GM12878 (cell line): ENCODE data around the gene CRTC1. TPM values are rescaled to one million over a fixed set of nuclear protein-coding genes. Genes with fewer than 3 reads are reported as not detected.

ENCODE experiments used
- BACH1 ChIP-seq: fragments of 450-650 bp; IDR thresholded peaks from 2 replicates; pipeline ENCODE4 v1.6.1; 2017; ENCODE audit warnings: mild to moderate bottlenecking, borderline replicate concordance
- CUX1 ChIP-seq: IDR thresholded peaks from 2 replicates; pipeline ENCODE4 v1.6.1; 2012; ENCODE audit warnings: improper control_type of control experiment, low read depth, low read length; ENCODE audit not compliant: insufficient replicate concordance
- EGR1 ChIP-seq, 2 experiments: IDR thresholded peaks; 1 replicate in 1 of 2; 2 replicates in 1 of 2; pipeline ENCODE4 v1.6.1; 2011 to 2012; ENCODE audit warnings: low read depth in 2 of 2, low read length in 2 of 2, borderline replicate concordance in 1 of 2, mild to moderate bottlenecking in 1 of 2, moderate library complexity in 1 of 2
- NFIC ChIP-seq: IDR thresholded peaks from 2 replicates; pipeline ENCODE4 v1.6.1; 2012; ENCODE audit warnings: low read depth, mild to moderate bottlenecking, inconsistent platforms, low read length, moderate library complexity
- ZNF274 ChIP-seq: IDR thresholded peaks from one replicate; pipeline ENCODE4 v1.8.0; 2011; ENCODE audit not compliant: insufficient read length, insufficient read depth
- polyA plus RNA-seq, 11 experiments: library from polyadenylated mRNA; depleted of rRNA in 4 of 11; unstranded in 6 of 11; stranded (reverse) in 5 of 11; fragments of >200 nt; fragmentation: Nextera tagmentation in 4 of 11; fragmentation: Illumina TruSeq in 1 of 11; extraction: Ambion mirVana in 4 of 11; extraction: Trizol in 1 of 11; gene quantifications; 1 replicate in 1 of 11; 2 replicates in 10 of 11; pipeline versions ENCODE4 v1.2.1 to v1.2.3, GENCODE V29; 2011 to 2016; ENCODE audit warnings: inconsistent platforms in 2 of 11, missing spikeins in 2 of 11, low read depth in 1 of 11
- total RNA-seq, 4 experiments: library from RNA; depleted of rRNA in 3 of 4; stranded (reverse); fragments of >200 nt in 3 of 4; fragmentation: Illumina TruSeq in 1 of 4; extraction: Trizol in 1 of 4; gene quantifications; 2 replicates each; pipeline versions ENCODE4 v1.2.1 to v1.2.3, GENCODE V29; 2013 to 2021
- TF ChIP-seq, protein P1 (sequence below), 3 experiments: IDR thresholded peaks in 2 of 3; conservative IDR thresholded peaks in 1 of 3; 2 replicates each; pipeline ENCODE4 v1.5.1; 2011; ENCODE audit warnings: low read depth in 3 of 3, low read length in 3 of 3, mild to moderate bottlenecking in 3 of 3, control low read depth in 2 of 3, moderate library complexity in 2 of 3, inconsistent platforms in 1 of 3, mixed read lengths in 1 of 3; ENCODE audit not compliant: control insufficient read depth in 2 of 3, insufficient read depth in 1 of 3; ENCODE audit errors: extremely low read depth in 1 of 3
- TF ChIP-seq, protein P2 (sequence below): fragments of 450-650 bp; IDR thresholded peaks from 2 replicates; pipeline ENCODE4 v1.6.1; 2017; ENCODE audit warnings: low read depth, mild to moderate bottlenecking, moderate library complexity

The CRTC1 gene
- total and polyA plus RNA-seq, 10 of the 15 experiments (the other 5 are each of a cell fraction or from before 2014, with no cell fraction given) = 0.02 to 4.6 (median 1.1) TPM; not detected in 1

DNA sequence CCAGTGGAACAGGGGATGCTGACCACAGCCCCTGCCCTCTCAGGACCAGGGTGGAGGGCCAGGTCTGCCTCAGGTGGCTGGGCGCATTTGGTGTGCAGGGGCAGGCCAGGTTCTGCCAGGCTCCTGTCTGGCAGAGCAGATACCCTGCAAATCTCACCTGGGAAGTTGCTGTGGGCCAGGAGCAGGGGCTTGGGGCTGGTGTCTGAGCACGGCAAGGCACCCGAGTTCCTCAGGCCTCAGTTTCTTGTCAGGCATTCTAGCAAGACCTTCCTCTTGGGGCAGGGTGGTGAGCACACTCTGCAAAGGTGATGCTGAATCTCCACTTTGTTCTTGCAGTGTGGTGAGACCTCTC, 1.1 kb downstream of the CRTC1 start (continued):
- TF ChIP-seq CUX1 = no peak
- no peak for TF ChIP-seq BACH1
- no peak for TF ChIP-seq ZNF274
- TF ChIP-seq EGR1 (IDR thresholded peaks at IDR 0.05; ENCODE audit: borderline replicate concordance in 1 of 2, low read depth in 2 of 2, low read length in 2 of 2) = no peak
- no peak for TF ChIP-seq NFIC
- TF ChIP-seq, protein P1, sequence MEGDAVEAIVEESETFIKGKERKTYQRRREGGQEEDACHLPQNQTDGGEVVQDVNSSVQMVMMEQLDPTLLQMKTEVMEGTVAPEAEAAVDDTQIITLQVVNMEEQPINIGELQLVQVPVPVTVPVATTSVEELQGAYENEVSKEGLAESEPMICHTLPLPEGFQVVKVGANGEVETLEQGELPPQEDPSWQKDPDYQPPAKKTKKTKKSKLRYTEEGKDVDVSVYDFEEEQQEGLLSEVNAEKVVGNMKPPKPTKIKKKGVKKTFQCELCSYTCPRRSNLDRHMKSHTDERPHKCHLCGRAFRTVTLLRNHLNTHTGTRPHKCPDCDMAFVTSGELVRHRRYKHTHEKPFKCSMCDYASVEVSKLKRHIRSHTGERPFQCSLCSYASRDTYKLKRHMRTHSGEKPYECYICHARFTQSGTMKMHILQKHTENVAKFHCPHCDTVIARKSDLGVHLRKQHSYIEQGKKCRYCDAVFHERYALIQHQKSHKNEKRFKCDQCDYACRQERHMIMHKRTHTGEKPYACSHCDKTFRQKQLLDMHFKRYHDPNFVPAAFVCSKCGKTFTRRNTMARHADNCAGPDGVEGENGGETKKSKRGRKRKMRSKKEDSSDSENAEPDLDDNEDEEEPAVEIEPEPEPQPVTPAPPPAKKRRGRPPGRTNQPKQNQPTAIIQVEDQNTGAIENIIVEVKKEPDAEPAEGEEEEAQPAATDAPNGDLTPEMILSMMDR (IDR thresholded peaks at IDR 0.05 in 2 of 3, conservative IDR thresholded peaks at IDR 0.05 in 1 of 3; ENCODE audit: control insufficient read depth in 2 of 3, extremely low read depth in 1 of 3, insufficient read depth in 1 of 3, low read depth in 3 of 3, low read length in 3 of 3) = no peak
- TF ChIP-seq, protein P2, sequence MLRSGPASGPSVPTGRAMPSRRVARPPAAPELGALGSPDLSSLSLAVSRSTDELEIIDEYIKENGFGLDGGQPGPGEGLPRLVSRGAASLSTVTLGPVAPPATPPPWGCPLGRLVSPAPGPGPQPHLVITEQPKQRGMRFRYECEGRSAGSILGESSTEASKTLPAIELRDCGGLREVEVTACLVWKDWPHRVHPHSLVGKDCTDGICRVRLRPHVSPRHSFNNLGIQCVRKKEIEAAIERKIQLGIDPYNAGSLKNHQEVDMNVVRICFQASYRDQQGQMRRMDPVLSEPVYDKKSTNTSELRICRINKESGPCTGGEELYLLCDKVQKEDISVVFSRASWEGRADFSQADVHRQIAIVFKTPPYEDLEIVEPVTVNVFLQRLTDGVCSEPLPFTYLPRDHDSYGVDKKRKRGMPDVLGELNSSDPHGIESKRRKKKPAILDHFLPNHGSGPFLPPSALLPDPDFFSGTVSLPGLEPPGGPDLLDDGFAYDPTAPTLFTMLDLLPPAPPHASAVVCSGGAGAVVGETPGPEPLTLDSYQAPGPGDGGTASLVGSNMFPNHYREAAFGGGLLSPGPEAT = no peak
- TF ChIP-seq, all 136 proteins: peak for 0
